Endodermal cell (in vitro differentiated cells): ENCODE results near the gene SLCO2A1. TPM values are rescaled to one million over a fixed set of nuclear protein-coding genes. Genes with fewer than 3 reads are reported as not detected.

Source experiments
- DNase-seq: peaks from one replicate; pipeline ENCODE4 v3.0.0-alpha.2; 2017
- H3K27ac ChIP-seq: 2 replicates; pipeline ENCODE4 v1.5.1; 2013; ENCODE audit warnings: mild to moderate bottlenecking, low read depth, low read length, moderate library complexity
- H3K27me3 ChIP-seq: 2 replicates; pipeline ENCODE4 v1.6.1; 2013; ENCODE audit warnings: mild to moderate bottlenecking, low read length, moderate library complexity; ENCODE audit not compliant: insufficient read depth, control insufficient read depth, poor library complexity, severe bottlenecking
- H3K36me3 ChIP-seq: 2 replicates; pipeline ENCODE4 v1.7.0; 2013; ENCODE audit warnings: mild to moderate bottlenecking, low read length, moderate library complexity; ENCODE audit not compliant: control insufficient read depth, insufficient read depth
- H3K4me1 ChIP-seq: one replicate; pipeline ENCODE4 v1.7.0; 2013; ENCODE audit warnings: low read length; ENCODE audit not compliant: control insufficient read depth, insufficient read depth
- H3K4me3 ChIP-seq: 2 replicates; pipeline ENCODE4 v1.5.1; 2013; ENCODE audit warnings: mild to moderate bottlenecking, low read length, moderate library complexity
- H3K9ac ChIP-seq: 2 replicates; pipeline ENCODE4 v1.6.1; 2013; ENCODE audit warnings: mild to moderate bottlenecking, low read length, moderate library complexity; ENCODE audit not compliant: poor library complexity, severe bottlenecking; ENCODE audit errors: extremely low read depth
- H3K9me3 ChIP-seq: 2 replicates; pipeline ENCODE4 v1.6.1; 2013; ENCODE audit warnings: mild to moderate bottlenecking, low read length, moderate library complexity; ENCODE audit not compliant: control insufficient read depth
- H3K27ac Mint-ChIP-seq: 2 replicates; pipeline ENCODE4 v1.8.0; 2020; ENCODE audit warnings: mixed read lengths
- H3K27me3 Mint-ChIP-seq: 2 replicates; pipeline ENCODE4 v1.8.0; 2021; ENCODE audit warnings: mild to moderate bottlenecking, mixed read lengths; ENCODE audit not compliant: insufficient read depth
- H3K36me3 Mint-ChIP-seq: 2 replicates; pipeline ENCODE4 v1.8.0; 2020; ENCODE audit warnings: low read depth, mixed read lengths
- H3K4me1 Mint-ChIP-seq: 2 replicates; pipeline ENCODE4 v1.8.0; 2020; ENCODE audit warnings: mixed read lengths
- H3K4me3 Mint-ChIP-seq: 2 replicates; pipeline ENCODE4 v1.8.0; 2020; ENCODE audit warnings: mild to moderate bottlenecking, moderate library complexity, mixed read lengths
- H3K9me3 Mint-ChIP-seq: 2 replicates; pipeline ENCODE4 v1.8.0; 2020; ENCODE audit warnings: mild to moderate bottlenecking, mixed read lengths
- CTCF ChIP-seq: fragments of 200-600 bp; sonication (generic); conservative IDR thresholded peaks from 2 replicates; pipeline ENCODE4 v1.5.0; 2021; ENCODE audit warnings: antibody characterized with exemption, mild to moderate bottlenecking
- WGBS, 2 experiments: methylation state at CpG; one replicate each; pipeline versions ENCODE4 v1.1.5 to v1.1.7; 2013; ENCODE audit warnings: missing lambda C conversion rate in 2 of 2, mixed read lengths in 1 of 2; ENCODE audit not compliant: insufficient coverage in 1 of 2, insufficient read length in 1 of 2; 5-methylcytosine and 5-hydroxymethylcytosine counted together
- total RNA-seq, 2 donors: library from RNA; stranded (reverse); fragmentation: NEBNext Ultra II Directional in 1 of 2; extraction: Animal tissue kit (Norgen Biotek cat#: 25700) in 1 of 2; gene quantifications; 2 replicates in 1 of 2; 3 replicates in 1 of 2; pipeline ENCODE4 v1.2.1, GENCODE V29; 2021

Gene SLCO2A1
- total RNA-seq, 2 donors from 2014 or later: 126 to 134 TPM

- H3K4me1 Mint-ChIP-seq: no peaks in the 10 kb centered on the region
- H3K9me3 Mint-ChIP-seq: no peaks in the 10 kb centered on the region
- no peak overlapping the region for H3K4me3 ChIP-seq
- no peak overlapping the region for H3K9ac ChIP-seq
- H3K4me3 Mint-ChIP-seq: no peak overlapping the region
- H3K27ac ChIP-seq: no peak overlapping the region
- H3K27me3 Mint-ChIP-seq: no peaks in the 10 kb centered on the region
- WGBS, 2 experiments: 92 to 94% methylated on average over 2 of the region's 2 CpGs
- peak; percentile 26 for DNase-seq
- no peaks in the 10 kb centered on the region for H3K4me1 ChIP-seq
- H3K27me3 ChIP-seq: no peaks in the 10 kb centered on the region
- H3K36me3 Mint-ChIP-seq: peaks cover 72% of the 10 kb centered on the region
- H3K27ac Mint-ChIP-seq: no peak overlapping the region
- H3K36me3 ChIP-seq: peaks cover 61% of the 10 kb centered on the region
- no peak for TF ChIP-seq CTCF
- H3K9me3 ChIP-seq: no peaks in the 10 kb centered on the region
Measured at GRCh38 chr3:133943031-133943535, 86.6 kb downstream of the SLCO2A1 start.

DNA sequence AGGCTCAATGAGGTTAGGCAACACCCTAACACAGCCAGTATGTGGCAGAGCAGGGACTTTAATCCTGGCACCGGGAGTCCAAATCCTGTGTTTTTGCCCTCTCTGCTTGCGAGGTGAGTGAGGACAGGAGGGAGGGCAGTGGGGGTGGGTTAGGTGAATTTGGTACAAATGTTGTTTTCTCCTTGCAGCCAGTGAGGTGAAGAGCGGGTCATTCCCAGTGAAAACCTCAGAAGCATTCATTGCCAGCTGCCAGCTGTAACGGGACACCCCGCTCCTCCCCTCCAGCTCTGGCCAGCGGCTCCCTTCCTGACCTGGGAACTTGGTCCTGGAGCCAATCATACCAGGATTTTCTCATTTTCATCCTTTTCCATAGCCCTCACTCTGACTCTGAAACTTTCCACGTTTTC is 88.3 kb downstream of the SLCO2A1 start:
- no peak for TF ChIP-seq CTCF
- H3K9me3 Mint-ChIP-seq: no peaks in the 10 kb centered on the region
- H3K27ac ChIP-seq: no peak overlapping the region

GRCh38 chr3:133940536-133940935 is 89.2 kb downstream of the SLCO2A1 start:
- H3K27me3 Mint-ChIP-seq: no peaks in the 10 kb centered on the region
- DNase-seq: no peak
- H3K27ac ChIP-seq: no peak overlapping the region

More for the DNA sequence above, 88.3 kb downstream of the SLCO2A1 start:
- Mint-ChIP-seq H3K27ac (no peak overlapping the region), H3K36me3 (peaks cover 70% of the 10 kb centered on the region), H3K4me3 (no peak overlapping the region), H3K4me1 (no peaks in the 10 kb centered on the region), H3K27me3 (no peaks in the 10 kb centered on the region)
- Histone ChIP-seq H3K9ac (no peak overlapping the region), H3K27me3 (no peaks in the 10 kb centered on the region), H3K9me3 (no peaks in the 10 kb centered on the region), H3K4me1 (no peaks in the 10 kb centered on the region), H3K36me3 (peaks cover 65% of the 10 kb centered on the region), H3K4me3 (no peak overlapping the region)
- 64 to 81% methylated on average over 5 to 7 of the region's 7 CpGs for WGBS, 2 experiments
- peak; percentile 65 for DNase-seq

More at GRCh38 chr3:133940536-133940935, 89.2 kb downstream of the SLCO2A1 start:
- TF ChIP-seq CTCF: no peak
- Histone ChIP-seq H3K27me3 (no peaks in the 10 kb centered on the region), H3K9ac (no peak overlapping the region), H3K36me3 (peaks cover 72% of the 10 kb centered on the region), H3K4me3 (no peak overlapping the region), H3K9me3 (no peaks in the 10 kb centered on the region), H3K4me1 (no peaks in the 10 kb centered on the region)
- 92 to 97% methylated on average over 9 to 10 of the region's 10 CpGs for WGBS, 2 experiments
- H3K4me1 Mint-ChIP-seq: no peaks in the 10 kb centered on the region
- no peaks in the 10 kb centered on the region for H3K9me3 Mint-ChIP-seq
- H3K4me3 Mint-ChIP-seq: no peak overlapping the region
- peaks cover 69% of the 10 kb centered on the region for H3K36me3 Mint-ChIP-seq
- no peak overlapping the region for H3K27ac Mint-ChIP-seq
